NCI-H1092 treated with DMSO at 0.1 percent for 48 hours (cell line): ENCODE measurements around the gene ADAM12.

Experiments used
- DNase-seq: peaks from one replicate; lab custom pipeline; 2025; lab: John Stamatoyannopoulos, UW

Gene ADAM12

DNA sequence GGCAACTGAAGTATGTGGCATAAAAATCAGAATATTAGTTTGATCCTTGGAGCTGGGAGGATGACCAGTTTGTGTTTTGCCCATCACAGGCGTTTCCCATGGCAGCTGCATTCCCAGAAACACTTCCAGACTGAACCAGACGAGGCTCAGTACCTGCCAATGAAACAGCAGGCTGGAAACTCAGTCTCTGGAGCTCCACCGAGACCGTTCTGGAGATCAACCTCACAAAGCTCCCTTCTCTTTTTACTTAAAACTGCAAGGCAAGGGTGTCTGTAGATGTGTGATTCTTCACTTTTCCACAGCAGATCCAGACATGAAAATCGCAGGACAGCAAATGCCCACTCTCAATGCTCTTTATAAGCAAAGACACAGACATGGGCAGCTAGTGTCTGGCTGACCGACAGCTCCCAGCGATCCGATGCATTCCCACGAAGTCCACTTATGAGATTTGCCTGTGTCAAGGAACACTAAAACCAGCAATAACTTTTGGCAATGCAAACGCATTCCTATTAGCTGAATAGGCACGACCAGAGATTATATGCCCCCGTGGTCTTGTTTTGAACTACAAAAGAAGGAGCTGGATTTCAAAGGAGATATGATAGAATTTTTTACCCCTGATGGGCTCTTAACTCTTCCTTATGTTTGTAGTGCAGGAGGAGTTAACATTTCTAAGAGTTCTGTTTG, 72.6 kb downstream of the ADAM12 start:
- DNase-seq = no peak

DNA sequence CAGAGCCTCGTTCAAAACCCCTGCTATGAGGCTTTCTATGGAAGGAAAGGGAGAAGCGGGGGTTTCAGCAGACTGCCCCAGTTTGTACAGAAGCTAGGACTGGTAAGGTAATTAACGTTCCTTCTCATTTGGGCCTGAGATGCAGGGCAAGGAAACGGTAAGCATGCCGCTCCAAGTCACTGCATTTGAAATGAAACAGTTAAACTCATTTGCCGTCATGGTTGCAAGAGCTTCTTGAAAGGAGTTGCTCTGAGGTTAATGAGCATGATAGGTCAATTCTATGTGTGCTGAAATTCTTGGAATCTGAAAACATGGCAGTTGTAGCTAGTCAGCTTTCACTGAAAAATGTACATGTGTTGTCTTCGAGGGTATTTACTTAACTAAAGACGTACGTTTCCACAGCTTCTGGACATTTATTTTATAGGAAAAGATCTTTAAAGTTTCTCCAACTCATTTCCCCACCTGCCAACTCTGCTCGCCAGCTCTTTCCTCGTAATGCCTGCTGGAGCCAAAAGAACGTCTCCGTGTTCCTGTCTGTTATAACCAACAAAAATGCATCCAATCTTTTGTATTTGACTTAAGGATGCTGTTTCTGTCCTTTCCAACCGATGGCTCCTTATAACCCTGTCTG, 73.3 kb downstream of the ADAM12 start:
- no peak for DNase-seq

DNA sequence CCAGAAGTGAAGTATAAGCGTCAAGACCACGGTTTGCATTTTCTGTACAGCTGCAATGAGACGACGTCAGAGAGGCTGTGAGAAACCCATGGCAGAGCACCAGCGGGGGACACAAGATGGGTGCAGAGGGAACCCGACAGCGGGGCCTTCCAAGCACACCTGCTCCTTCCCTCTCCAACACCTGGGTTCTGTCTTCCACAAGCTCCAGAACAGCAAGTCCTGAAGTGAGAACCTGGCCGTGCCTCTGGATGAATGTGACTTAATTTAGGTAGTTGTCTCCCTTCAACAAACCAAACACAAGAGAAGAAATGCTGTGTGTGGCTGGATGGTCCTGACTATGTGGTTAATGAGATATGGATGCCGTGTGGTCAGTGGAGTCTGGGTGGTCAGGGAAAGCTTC, 76.1 kb downstream of the ADAM12 start:
- no peak for DNase-seq

DNA sequence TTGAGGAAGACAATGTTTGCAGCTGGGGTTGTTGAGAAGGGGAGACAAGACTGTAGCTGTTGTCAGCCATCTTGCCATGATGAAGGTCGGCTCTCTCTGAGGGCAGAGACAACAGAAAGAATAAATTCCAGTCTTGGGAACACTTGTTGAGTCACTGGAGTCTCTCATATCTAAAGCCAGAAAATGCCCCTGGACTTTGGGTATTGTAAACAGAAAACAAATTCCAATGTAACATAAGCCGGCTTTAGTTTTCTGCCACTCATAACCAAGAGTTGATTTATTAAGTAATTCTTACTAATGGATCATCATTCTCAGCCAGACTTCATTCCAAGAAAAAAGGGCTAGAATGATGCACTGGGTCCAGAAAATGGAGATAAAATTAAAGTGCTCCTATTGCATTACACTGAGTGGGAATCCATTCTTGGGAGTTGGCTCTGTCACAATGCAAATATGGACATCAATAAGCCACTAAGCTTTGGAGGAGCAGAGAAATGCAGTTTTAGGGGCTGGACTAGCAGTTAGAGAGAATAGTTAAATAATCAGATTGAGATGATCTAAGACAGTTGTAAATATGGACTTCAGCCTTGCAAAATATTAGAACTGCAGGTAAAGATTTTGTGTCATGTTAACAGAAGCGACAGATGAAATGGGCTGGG, 78.9 kb downstream of the ADAM12 start:
- no peak for DNase-seq

DNA sequence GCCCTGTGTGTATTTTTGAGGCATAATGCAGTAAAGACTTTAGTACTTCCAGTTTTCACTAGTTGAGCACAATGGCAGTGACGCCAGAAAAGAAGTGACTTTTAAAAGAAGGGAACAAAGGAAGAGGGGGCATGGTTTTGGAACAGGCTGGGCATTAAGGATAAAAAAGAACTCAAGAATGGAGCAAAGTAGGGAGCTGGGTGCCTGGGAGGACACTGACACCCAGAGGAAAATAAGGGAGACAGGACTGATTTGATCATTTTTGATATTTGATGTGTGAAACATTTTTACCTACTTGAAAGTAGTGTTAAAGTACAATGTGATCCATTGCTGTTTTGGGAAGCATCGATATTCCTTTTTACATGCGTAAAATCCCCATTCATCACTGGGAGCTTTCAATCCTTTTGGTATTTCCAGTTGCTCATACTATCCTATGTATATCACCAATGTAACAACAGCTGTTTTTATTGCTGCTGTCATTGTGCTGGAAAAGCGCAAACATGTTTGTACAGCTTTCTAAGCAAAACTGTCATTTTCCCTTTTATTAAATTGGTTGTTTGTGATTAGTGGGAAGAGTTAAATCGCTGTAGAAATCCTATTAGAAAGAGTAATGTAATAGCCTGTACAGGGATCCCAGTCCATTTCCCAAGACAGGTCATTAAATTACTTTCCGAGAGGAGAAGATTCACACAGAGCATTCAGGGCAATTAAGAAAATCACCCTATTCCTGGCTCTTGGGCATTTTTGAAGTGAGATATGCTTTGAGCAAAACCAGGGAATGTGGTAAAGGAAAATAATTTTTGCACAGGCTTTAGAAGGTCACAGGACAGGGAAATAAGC, 85.2 kb downstream of the ADAM12 start:
- DNase-seq = peak; percentile 5

DNA sequence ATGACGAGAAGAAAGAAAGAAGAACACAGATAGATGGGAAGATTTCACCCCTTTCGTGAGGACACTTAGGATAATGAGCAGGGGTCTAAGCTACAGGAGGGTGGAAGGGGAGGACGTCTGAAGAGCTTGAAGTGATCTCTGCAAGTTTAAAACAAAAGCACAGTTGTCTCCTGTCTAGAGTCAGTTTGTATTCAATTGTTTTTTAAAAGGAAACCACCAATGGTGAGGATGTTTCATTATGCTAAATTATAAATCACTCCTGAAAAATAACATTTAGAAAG, 85.9 kb downstream of the ADAM12 start:
- no peak for DNase-seq

DNA sequence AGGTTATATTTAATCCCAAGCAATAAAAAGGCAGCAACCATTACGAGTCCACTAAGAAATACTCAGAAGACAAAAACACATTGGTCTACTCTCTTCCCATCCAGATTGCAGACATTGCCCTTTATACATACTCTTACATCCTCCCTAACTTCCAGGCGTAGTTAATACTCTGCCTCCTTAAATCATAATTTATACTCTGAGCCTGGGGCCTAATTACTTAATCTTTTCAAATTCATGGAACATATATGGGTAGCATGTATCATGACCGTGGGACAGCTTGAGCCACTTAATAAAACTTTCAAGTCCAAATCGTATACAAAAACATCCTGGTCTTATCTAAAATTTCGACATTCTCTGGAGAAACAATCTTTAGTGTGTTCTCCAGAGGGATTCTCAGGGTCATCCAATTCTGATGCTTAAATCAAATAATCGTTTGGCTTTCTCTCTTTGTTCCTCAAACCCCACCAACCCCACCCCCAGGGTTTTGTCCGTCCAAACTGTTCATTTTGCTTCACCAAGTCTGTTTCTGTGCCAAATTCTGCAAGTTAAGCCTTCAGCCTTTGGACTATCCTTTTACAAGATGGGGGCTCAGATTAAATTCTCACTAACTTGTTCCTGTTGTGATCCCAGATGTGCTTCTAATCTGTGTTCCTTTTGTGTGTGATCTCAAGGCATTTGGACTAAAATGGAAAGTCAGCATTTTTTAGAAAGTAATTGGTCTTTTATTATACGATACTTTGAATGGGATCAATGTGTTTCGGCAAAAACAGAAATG, 86.4 kb downstream of the ADAM12 start:
- no peak for DNase-seq

DNA sequence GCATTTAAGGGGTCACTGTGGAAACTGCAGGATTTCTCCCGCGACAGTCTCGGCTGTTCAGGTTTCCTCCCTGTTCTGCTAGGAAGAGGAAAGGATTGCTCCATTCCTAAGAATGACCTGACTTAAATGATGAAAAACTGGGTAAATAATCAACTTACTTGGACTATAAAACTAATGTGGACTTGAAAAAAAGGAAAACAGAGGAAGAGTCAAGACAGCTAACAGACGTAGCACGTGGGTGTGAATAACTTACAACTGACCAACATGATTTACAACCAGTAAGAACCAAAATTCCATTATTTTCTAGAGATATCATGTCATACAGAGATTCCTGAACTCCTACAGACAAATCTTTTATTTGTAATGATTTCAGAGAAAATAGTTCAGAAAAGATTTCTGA, 93.8 kb downstream of the ADAM12 start:
- no peak for DNase-seq

DNA sequence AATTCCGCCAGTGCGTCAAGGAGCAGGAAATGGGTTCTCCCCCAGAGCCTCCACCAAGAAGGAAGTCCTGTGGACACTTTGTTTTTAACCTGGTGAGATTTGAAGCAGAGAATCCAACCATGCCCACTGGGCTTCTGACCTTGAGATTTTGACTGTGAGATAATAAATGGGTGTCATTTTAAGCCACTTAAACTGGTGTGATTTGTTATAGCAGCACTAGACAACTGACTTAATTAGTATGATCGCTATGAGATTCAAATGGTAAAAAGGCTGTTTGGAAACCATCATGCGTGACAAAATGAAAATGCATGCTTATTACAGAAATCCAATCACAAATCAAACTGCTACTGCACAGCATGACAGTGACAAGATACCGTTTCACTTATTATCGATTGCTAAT, 98.0 kb downstream of the ADAM12 start:
- DNase-seq = no peak

DNA sequence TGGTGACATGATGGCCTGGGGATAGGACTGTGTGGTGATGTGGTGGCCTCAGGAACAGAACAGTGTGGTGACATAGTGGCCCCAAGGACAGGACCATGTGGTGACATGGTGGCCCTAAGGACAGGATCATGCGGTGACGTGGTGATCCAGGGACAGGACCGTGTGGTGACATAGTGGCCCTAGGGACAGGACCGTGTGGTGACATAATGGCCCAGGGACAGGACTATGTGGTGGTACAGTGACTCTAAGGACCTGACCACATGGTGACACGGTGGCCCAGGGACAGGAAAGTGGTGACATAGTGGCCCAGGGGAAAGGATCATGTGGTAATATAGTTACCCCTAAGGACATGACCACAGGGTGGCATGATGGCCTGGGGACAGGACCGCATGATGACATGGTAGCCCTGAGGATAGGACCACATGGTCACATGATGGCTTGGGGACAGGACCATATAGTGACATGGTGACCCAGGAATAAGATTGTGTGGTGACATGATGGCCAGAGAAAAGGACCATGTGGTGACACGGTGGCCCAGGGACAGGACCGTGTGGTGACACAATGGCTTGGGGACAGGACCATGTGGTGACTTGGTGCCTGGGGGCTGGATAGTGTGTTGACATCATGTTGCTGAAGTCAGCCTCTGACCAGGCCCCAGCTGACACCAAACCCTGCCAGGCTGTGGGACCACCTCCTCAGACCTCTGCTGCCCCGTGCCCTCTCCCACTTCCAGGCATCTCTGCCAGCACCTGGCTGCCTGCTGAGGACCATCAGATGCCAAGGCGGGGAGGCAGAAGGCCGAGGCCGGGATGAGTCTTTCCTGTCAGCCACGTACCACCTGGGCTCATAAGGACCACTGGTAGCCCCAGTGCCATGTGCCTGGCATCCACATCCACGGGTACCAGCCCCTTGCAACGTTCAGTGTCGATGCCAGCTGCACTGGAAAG, 99.5 kb downstream of the ADAM12 start:
- no peak for DNase-seq

DNA sequence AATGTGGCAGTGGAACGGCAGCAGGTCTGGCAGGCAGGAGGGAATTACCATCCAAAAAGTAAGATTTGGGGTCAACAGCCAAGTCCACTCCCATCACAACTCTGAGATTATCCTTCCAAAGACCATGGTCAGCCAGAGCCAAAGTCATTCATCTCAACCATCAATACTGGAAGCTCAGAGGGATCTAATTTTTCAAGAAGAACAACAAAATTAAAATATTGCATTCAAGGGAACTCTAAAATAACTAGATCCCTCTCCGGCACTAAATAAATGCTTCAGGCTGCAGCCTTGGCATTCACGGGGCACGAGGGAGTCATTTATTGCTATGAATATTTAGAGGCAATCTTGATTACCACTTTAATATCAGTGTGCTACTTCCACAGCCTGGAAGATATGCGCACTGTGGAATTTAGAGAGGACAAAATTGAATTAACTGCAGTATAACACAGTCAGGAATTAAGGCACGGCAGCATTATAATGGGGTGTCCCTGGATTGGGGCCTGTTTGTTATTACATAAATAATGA, 102.0 kb downstream of the ADAM12 start:
- DNase-seq = no peak

DNA sequence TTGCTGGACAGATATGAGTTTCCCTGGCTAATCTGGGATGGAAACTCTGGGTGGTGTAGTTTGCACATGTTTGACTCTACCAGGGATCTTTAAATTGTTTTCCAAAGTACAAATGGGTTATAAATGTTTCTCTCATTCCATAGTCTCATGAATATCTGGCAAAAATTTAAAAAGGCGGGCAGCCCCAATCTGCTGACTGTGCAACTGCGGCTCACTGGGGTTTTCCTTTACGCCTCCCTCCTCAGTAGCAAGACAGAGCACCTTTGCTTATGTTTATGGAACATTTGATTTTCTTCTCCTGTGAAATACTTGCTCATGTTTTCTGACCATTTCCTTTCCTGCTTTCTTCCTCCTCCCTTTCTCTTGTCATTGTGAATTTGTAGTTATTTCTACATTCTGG, 105.0 kb downstream of the ADAM12 start:
- no peak for DNase-seq

DNA sequence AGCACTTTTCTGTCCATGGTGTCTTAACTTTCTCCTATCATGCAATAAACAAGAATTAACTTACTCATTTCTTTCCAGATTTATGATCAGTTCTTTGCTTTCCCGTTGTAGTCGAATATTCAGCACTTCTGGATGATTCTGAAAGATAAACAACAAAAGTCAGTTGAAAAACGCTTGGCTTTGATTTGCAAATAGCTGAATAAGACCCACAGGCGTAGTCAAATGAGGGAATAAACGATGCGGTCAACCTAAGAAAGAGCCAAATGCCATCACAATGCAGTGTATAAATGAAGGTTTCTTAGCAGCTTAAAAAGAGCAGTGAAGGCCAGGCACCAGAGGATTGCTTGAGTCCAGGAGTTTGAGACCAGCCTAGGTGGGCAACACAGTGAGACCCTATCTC, 109.4 kb downstream of the ADAM12 start:
- DNase-seq = no peak

DNA sequence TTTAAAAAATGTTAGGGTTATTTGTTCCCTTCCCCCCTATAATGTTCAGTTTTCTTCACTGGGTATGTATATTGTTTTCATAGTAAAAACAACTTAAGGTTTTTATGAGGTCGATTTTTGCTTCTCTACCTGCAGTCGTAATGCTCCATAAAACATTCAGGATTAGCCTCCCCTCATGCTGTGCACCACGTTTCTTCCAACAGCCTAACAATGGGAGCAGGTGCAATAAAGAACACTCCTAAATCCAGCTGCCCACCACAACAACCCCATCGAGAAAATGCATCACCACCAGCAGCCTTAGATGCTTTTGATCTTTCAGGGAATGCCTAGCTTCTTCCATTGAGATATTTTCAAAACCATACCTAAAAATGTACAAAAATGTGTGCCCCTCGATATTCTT, 111.1 kb downstream of the ADAM12 start:
- DNase-seq = peak; percentile 40

DNA sequence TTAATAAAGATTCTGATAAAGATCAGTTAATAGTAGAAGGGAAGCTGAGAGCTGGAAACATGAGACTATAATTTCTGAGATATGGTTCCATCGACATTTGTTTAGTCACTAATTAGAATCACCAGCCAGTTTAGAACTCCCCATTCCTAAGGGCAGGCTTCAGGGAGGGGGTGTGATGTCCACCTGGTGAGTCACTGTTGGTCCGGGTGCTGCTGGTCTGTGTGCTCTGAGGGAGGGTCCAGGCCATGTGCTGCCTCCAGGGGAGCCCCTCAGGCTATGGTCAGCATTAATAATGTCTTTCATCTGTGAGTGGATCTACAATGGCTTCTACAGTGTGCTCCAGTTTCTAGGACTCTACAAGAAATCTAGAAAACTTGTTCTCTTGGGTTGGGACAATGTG, 115.8 kb downstream of the ADAM12 start:
- no peak for DNase-seq

DNA sequence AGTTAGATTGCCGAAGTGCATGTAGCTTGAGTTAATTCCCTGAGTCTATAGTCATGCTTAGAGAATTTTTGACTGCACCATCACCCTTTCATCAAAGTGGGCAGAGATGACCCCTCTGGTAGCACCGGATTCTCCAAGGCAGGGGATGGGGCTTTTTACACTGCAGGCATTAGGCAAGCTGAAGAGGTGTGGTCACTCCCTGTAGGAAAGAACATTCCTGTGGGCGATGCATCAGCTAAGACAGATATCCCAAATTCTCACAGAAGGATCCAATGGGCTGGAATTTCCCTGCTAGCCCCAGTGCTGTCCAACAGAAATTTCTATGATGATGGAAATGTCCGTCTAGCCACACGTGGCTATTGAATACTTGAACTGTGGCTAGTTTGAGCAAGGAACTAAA, 118.2 kb downstream of the ADAM12 start:
- no peak for DNase-seq

DNA sequence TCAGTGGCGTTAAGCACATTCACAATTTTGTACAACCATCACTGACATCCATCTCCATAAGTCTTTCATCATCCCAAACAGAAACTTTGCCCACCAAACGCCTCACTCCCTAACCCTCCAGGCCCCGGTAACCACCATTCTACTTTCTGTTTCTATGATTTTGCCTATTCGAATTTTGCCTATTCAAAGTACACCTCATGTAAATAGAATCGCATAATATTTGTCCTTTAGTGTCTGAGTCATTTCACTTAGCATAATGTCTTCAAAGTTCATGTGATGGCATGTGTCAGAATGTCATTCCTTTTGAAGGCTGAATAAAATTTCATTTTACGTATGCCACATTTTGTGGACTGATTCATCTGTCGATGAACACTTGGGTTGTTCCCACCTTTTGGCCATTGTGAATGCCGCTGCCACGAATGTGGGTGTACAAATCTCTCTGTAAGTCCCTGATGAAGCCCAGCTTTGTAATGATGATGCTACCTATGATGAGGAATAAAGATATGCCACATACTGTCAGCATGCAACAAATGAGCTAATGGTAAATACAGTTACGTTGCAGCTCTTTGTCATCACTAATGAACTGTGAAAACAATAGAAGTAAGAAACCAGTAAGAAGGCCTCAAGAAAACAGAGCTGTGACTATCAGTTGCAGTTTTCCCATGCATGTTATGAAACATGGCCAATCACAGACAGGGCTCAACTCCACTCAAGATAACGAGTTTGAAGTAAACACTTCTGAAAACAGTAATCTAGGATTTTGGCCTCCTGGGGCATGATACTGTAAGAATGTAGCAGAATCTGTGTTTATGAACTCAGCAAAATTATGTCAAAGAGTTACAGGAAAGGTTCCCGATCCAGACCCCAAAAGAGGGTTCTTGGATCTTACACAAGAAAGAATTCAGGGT, 120.0 kb downstream of the ADAM12 start:
- DNase-seq = no peak

DNA sequence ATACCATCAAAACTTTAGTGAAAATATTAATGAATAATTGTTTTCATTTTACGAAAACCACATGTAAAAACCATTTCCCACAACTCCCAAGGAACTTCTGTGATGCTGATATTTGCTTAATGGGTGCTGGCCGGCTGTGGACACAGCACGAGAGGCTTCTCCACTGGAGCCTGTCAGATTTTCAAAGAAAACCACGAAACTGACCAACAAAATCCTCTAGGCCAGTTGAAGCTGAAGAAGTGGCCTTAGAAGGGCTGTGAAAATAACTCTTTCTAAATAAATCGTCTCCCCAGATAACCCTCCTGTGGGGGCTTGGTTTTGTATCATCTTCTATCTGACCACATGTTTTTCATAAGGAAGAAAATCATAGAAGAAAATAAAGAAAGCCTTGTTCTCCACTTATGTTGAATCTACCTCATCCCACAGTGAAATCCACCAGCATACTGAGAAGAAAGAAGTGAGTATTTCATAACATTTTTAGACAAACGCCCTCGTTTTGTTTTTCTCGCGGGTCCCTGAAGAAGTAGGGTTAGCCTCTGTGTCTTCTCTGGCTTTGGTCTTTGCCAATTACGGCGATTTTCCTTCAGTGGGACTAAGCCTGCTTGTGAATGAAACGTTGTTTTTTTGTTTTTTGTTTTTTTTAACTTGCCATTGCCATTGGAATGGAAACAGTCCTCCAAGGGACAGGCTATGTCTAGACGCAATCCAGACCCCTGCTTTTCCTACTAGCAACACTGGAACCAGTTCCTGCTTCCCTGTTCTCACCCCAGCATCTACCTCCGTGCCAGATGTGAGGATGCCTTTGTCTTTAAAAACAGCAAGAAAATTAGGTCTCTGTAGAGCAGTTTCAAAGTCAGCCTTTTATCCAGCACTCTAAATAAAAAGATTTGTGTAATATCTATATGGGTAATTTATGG, 123.9 kb downstream of the ADAM12 start:
- no peak for DNase-seq
